ES-I3 (cell line): ENCODE data around the gene ARHGEF2.
A peak's percentile ranks its signal among the peaks of the same experiment; 100 is the strongest.

ENCODE experiments used
- H3K36me3 ChIP-seq: 2 replicates; pipeline ENCODE4 v1.6.1; 2013; ENCODE audit warnings: mild to moderate bottlenecking, low read length, control low read depth, moderate library complexity; ENCODE audit not compliant: insufficient read depth
- H3K4me1 ChIP-seq: 2 replicates; pipeline ENCODE4 v1.6.1; 2013; ENCODE audit warnings: mild to moderate bottlenecking, control low read depth, low read length; ENCODE audit not compliant: insufficient read depth
- H3K9ac ChIP-seq: 2 replicates; pipeline ENCODE4 v1.6.1; 2013; ENCODE audit warnings: low read depth, mild to moderate bottlenecking, low read length, moderate library complexity
- H3K9me3 ChIP-seq: 2 replicates; pipeline ENCODE4 v1.6.1; 2013; ENCODE audit warnings: mild to moderate bottlenecking, low read length, moderate library complexity; ENCODE audit not compliant: control insufficient read depth, insufficient read depth

The ARHGEF2 gene

DNA sequence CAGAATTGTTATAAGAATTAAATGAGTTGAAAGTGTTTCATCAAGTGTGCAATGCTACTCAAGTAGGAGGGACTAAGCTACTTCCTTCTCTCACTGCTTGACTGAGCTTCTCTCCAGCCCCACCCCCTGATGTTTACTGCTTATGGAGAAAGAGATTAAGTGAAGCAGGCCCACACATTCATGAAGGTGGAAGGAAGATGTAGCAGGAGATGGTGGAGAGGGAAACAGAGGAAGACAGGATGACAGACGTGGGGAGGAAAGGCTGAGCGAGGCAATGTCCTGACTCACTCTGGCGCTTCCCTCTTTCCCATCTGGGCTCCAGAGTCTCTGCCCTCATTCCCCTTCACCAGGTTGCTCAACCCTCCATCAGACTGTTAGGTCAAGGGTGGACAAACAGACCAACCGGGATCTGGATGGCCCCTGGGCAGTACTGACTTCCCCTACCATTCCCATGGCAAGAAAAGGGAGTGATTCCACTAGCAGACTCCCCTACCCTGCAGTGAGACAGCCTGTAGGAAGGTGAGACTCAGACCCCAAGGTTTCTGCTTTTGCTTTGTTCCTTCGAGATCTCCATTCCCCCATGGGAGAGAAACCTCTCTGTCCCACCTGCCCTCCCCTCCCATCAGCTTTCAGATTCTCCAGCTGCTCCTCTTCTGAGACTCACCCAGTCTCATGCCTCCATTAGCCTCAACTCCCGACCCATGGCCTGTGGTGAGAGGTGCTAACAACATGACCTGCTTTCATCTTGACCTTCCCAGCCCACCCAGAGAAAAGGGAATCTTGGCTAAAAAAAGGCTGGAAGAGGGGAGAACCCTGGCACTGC is 3.1 kb upstream of the ARHGEF2 start:
- Histone ChIP-seq H3K4me1 (peaks cover 40% of the 10 kb centered on the region), H3K9ac (no peak overlapping the region), H3K9me3 (no peaks in the 10 kb centered on the region), H3K36me3 (no peaks in the 10 kb centered on the region)

DNA sequence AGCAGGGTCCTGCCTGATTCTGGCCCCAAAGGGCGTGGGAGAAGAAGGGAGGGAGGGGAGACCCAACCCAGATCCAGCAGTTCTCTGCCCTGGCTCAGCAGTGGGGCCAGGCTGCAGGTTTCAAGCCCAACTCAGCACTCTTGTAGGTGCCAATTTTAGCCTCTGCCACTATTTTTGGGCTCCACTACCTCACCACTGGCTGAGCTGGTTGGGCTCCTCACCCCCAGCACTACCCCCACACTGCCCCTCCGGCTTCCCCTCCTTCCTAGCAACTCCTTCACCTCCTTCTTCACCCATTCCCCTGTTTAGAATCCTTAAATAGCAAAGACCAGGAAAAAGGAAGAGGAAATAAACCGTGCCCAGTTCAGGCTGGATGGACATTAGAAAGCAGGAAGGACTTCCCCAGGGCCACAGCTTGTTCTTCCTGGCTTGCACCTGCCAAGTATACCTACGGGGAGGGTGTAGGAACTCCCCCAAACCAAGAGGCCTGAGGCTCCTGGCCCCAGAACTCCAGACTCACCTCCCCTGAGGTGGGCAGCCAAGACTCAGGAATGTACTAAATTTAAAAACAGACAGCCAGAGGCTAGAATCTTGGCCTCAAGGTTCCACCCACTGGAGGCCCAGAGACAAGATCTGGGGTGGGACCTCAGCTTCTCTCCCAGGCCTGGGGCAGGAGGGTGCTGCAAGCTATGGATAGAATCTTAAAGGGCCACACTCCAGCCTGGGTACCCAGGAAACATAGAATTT is 1.4 kb upstream of the ARHGEF2 start:
- peaks cover 50% of the 10 kb centered on the region for H3K4me1 ChIP-seq
- no peaks in the 10 kb centered on the region for H3K36me3 ChIP-seq
- H3K9ac ChIP-seq, result peak overlapping the region; percentile 92
- H3K9me3 ChIP-seq, result no peaks in the 10 kb centered on the region

DNA sequence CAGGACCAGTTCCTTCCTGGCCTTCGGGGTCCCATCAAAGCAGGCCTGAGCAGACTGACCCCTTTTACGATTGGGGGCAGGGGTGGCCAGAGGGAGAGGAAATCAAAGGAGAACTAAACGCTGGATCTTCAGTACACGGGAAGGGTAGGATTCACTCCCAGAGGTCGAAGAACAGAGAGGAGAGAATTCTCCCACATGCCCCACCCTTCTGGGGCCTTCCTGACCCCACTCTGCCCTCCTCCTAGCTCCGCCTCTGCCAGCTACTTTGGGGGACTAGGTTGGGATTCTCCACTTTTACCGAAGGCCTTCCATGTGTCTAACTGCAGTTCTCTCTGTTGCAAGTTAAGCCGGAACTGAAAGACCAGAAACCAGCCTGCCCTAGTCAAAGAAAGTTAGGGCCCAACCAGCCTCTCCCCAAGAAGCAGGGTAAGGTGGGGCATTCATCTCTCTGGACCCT is 654 bp upstream of the ARHGEF2 start:
- Histone ChIP-seq H3K9ac (peak overlapping the region; percentile 92), H3K9me3 (no peaks in the 10 kb centered on the region), H3K36me3 (no peaks in the 10 kb centered on the region), H3K4me1 (peaks cover 52% of the 10 kb centered on the region)

DNA sequence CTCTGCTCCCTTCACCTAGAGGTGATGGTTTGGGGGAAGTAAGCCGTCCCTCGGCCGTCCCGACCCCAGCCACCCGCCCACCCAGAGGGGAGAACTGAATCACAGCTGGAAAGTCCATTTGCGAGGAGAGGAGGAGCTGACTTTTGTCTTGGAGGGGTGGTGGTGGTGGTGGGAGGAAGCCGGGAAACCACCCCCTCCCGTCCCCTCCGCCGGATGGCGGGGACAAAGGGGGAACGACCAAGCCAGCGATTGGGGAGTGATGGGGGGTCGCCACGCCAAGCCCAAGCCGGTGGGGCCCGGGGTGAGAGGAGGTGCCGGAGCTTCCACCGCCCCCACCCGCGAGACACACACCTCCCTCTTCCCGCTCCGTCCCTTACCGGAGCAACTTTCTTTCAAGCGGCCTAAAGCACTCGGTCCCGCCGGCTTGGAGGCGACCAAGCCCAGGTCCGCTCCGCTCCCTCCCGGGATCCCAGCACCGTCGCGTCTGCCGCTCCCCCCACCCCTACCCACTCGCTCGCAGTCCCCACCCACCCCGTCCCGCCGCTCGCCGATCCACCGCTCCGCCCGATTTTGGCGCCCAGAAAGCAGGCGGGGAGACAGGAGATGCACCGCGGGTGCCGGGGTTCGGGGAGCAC is 540 bp downstream of the ARHGEF2 start:
- H3K9ac ChIP-seq, result peak overlapping the region; percentile 92
- H3K36me3 ChIP-seq, result no peaks in the 10 kb centered on the region
- H3K4me1 ChIP-seq, result peaks cover 47% of the 10 kb centered on the region
- H3K9me3 ChIP-seq, result no peaks in the 10 kb centered on the region

DNA sequence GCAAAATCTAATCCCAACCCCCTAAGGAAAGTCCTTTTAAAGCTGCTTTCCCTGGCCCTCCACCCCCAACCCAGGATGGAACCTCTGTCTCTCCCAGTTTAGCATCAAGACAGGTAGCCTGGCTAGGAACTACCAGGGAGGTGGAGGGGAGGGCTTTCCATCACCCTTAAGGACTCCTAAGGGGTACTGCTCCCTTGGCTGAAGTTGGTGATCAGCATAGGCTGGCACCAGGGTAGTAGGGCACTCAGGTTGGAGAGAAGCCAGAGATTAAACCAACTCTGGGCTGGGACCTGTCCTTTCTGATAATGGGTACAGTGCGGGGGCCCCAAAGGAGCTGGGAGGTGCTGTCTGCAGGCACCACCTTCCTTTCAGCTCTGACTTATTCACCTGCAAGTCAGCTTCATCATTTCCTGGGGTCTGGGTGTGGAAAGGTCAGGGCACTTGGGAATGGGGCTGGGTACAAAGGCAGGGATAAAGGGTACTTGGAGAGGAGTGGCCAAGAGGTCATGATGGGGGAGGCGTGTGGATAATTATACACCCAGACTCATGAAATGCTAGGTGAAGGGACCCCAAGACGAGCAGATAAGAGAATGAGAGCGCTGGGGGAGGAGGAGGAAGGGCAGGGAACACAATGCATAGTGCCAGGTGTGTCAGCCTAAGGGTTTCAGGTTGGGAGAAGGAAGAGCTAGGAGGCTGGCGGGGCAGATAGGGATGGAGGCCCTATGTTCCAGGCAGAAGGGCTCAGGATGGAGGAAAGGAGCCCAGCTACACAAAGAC is 1.2 kb downstream of the ARHGEF2 start:
- Histone ChIP-seq H3K36me3 (no peaks in the 10 kb centered on the region), H3K9ac (peak overlapping the region; percentile 92), H3K4me1 (peaks cover 40% of the 10 kb centered on the region), H3K9me3 (no peaks in the 10 kb centered on the region)

DNA sequence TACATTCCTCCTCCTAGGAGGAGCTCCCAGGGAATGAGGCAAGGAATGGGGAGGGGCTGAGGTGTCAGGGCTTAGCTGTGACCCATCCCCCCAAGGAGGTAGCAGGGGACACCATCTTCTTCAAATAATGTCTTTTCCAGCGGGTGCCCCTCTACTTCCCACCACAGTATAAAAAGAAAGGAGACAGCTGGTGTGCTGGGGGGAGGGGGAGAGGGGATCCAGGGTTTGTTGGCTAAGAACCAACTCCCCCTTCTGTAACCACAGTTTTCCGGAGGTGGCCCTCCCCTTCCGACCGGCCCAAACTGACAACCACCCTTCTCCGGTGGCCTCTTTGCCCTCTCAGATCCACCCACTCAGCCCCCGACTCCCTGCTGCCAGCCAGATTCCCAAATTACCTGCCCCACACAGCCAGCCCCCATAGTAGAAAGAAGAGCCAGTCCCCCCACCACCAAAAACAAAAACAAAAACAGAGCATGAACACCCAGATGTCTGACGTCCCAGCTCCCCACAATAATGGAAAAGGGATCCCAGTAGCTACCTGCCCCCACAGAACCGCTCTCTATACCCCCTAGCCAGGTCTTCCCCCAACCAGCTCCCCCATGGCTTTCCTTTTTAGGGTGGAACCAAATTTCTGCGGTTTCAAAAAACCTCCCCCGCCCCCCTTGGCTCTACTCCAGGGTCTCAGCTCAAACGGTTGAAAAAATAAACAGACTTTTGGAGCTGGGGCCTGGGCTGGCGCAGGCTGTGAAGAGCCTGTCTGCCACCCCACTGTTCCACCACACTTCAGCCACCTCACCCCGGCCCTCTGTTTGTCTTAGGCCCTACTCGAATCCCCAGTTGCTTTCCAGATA is 2.1 kb downstream of the ARHGEF2 start:
- no peaks in the 10 kb centered on the region for H3K9me3 ChIP-seq
- peak overlapping the region; percentile 92 for H3K9ac ChIP-seq
- no peaks in the 10 kb centered on the region for H3K36me3 ChIP-seq
- H3K4me1 ChIP-seq, result peaks cover 34% of the 10 kb centered on the region

DNA sequence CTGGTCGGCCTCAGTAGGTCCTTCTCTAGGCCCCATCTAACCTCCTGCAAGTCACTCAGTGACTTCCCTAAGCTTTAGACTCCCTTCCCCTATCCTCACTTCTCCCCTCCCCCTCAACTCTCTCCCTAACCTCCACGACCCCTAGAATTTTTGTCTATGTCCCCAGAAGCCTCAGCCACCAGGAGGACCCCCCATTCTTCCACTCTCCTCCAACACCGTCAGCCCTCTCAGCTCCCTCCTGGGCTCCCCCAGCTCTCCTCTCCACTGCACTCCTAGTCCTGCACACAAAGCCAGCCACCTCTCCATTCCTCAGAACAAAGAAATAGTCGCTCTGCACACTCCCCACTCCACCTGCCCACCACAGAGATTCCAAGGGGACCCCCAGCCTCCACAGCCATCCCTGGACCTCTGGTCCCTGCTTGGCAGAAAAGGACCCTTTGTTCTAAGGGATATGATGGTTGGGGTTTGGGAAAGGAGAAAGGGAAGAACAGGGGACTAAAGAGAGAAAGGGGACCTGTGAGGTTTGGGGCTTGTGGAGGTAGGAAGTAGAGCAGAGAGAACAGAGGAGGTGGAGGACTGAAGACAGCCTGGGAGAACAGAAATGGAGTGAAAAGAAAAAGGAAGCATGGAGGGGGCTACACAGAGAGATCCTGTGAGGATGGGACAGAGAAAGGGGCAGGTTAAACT is 2.8 kb downstream of the ARHGEF2 start:
- Histone ChIP-seq H3K9me3 (no peaks in the 10 kb centered on the region), H3K9ac (peak overlapping the region; percentile 92), H3K36me3 (no peaks in the 10 kb centered on the region), H3K4me1 (peaks cover 33% of the 10 kb centered on the region)

DNA sequence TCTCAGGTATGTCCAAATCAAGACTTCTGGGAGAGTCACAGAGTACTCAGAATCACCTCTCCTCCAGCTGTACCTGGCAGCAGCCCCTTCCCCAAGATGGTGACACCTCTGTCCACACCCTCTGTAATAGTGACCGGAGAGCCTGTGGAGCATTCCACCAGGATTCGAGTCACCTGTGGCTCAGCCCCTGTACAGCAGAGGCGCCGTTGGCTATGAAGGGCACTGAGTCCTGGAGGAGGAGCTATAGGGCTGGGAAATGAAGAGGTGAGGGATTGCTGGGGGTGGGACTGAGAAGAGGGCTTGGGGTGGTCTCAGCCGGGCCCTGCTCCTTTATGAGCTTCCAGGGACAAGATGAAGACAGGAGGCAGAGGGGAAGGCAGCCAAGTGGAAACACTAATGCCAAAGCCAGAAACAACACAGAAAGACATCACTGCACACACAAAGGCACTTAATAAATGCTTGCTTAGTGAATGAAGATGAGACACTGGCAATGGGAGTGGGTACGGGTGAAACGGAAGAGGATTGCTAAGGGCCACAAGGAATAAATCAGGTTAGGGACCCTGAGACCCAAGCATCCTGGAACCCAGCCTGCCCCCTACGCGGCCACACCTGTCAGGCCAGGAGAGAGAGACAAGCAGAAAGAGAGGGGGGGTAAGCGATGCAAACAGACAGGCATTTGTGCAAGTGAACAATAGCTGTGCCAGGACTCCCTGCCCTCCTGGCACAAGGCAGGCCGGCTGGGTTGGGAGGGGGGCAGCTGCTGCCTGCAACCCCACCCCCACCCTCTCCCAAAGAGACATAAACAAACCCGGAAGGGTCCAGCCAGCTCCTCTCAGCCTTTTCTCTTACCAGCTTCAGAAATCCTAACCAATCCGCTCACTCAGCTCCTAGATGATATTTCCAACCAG is 3.9 kb downstream of the ARHGEF2 start:
- H3K9ac ChIP-seq, result no peak overlapping the region
- peaks cover 35% of the 10 kb centered on the region for H3K4me1 ChIP-seq
- no peaks in the 10 kb centered on the region for H3K9me3 ChIP-seq
- no peaks in the 10 kb centered on the region for H3K36me3 ChIP-seq

DNA sequence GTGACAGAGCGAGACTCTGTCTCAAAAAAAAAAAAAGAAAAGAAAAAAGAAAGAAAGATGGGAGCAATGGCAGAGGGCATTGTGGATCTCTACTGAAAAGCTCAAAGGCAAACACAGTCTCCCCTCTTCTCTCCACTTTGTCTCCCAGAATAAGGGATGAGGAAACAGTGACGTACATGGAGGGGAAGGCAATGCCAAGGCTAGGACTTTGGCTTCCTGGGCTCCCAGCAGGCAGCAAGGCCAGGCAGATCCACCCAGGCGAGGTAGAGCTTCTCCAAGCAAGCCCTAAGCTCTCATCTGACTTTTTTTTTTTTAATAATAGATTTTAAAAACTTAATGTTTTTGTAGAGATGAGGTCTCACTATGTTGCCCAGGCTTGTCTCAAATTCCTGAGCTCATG is 4.6 kb downstream of the ARHGEF2 start:
- Histone ChIP-seq H3K9ac (no peak overlapping the region), H3K9me3 (no peaks in the 10 kb centered on the region), H3K4me1 (peaks cover 41% of the 10 kb centered on the region), H3K36me3 (no peaks in the 10 kb centered on the region; the same call in 1 of the 2 replicates)

DNA sequence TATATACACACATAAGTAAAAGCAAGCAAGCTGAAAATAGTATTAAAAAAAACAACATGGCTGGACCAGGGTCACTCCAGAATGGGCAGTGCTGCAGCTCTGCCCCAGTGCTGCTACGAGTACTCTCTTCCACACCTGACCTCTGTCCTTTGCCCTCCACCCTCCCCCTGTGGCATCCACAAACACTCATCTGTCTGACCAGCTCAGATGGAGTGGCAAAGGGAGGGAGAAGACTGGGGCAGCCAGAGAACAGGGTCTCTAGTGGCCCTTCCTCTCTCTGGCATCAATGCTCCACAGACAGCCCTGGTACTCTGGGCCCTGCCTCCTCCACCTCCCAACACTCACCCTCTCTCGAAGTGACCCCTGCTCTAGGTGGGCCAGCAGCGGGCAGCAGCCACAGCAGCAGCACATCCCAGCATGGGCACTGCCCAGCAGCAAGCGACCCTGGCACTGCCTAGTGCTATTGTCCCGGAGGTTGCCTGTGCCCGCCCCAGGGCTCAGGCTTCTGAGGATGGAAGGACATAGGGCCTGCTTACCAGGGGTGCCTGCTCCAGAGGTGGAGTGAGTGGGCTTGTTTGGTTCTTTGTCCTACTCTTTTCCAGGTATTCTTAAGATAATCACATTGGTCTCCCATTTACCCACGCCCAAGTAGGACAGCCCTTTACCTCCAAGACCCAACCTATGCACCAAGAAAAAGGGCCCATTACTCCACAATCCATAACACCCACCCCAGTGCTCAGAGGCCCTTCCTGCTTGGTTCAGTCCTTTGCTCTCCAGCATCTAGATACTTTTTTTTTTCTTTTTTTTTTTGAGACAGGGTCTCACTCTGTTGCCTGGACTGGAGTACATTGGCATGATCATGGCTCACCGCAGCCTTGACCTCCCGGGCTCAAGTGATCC is 6.2 kb downstream of the ARHGEF2 start:
- Histone ChIP-seq H3K4me1 (peaks cover 56% of the 10 kb centered on the region), H3K9ac (no peak overlapping the region), H3K9me3 (no peaks in the 10 kb centered on the region), H3K36me3 (no peaks in the 10 kb centered on the region; the same call in 1 of the 2 replicates)

DNA sequence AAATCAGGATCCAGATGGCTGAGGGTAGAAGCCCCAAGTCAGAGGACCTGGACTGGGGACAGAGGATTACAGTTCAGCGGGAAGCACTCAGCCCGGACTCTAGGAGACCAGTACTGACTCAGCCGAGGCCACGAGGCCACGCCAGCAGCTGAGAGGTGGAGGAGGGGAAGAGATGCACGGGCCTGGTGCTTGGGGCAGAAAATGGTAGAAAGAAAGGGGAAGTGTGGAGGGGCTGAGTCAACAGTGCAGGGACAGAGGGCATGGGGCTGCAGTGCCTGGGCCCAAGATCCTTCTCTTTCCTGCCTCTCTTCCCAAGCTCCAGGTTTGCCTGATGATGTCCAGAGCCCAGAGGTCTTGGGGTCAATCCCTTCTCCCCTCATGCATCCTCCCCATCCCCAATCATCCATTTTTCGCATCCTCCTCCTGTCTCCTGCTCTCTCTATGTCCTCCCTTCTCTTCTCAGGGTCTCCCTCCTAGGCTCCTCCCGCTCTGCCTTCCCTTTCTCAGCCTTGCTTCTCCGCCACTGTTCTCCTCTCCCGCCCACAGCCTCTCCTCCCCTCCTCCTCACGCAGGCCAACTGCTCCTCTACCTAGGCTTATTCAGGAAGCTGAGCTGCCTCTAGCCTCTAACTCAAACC is 7.7 kb downstream of the ARHGEF2 start:
- Histone ChIP-seq H3K4me1 (peaks cover 63% of the 10 kb centered on the region), H3K9ac (no peak overlapping the region), H3K9me3 (no peaks in the 10 kb centered on the region), H3K36me3 (peaks cover 3% of the 10 kb centered on the region; the same call in 1 of the 2 replicates)
